HCT116 (cell line): ENCODE data around the gene BTG3.

Experiments used
- CTCF ChIP-seq, 3 experiments: fragments of 200-600 bp in 1 of 3; sonication (generic) in 1 of 3; IDR thresholded peaks in 2 of 3; conservative IDR thresholded peaks in 1 of 3; 2 replicates each; pipeline ENCODE4 v1.5.1; 2012 to 2017; ENCODE audit warnings: low read depth in 2 of 3, low read length in 2 of 3, antibody characterized with exemption in 1 of 3, borderline replicate concordance in 1 of 3, control low read depth in 1 of 3, mild to moderate bottlenecking in 1 of 3, mixed read lengths in 1 of 3, mixed run types in 1 of 3, moderate library complexity in 1 of 3; ENCODE audit not compliant: insufficient read depth in 1 of 3
- POLR2AphosphoS5 ChIP-seq: IDR thresholded peaks from 2 replicates; pipeline ENCODE4 v1.6.1; 2011; ENCODE audit warnings: mild to moderate bottlenecking, low read depth, low read length, moderate library complexity

GRCh38 chr21:17597680-17598079, 15.0 kb downstream of the BTG3 start:
- TF ChIP-seq CTCF (IDR thresholded peaks at IDR 0.05 in 2 of 3, conservative IDR thresholded peaks at IDR 0.05 in 1 of 3; ENCODE audit: borderline replicate concordance in 1 of 3, insufficient read depth in 1 of 3, low read depth in 2 of 3, low read length in 2 of 3) = no peak
- TF ChIP-seq POLR2AphosphoS5 = no peak
